ENCODE measurements around the gene ADAMTS17. TPM values are rescaled to one million over a fixed set of nuclear protein-coding genes. Genes with fewer than 3 reads are reported as not detected.

The ADAMTS17 gene
- total RNA-seq, 1 donor from 2014 or later: not detected

- no peak for DNase-seq (ENCODE audit: extremely low read depth, low read depth, low spot score)
Measured at GRCh38 chr15:100310513-100311153, 31.1 kb downstream of the ADAMTS17 start.

GRCh38 chr15:100310041-100310405, 31.8 kb downstream of the ADAMTS17 start:
- DNase-seq (ENCODE audit: extremely low read depth, low read depth, low spot score): no peak

- no peak for DNase-seq (ENCODE audit: extremely low read depth, low read depth, low spot score)
Measured at GRCh38 chr15:100309109-100310040, 32.4 kb downstream of the ADAMTS17 start.

- no peak for DNase-seq (ENCODE audit: extremely low read depth, low read depth, low spot score)
Measured at GRCh38 chr15:100308608-100309007, 33.2 kb downstream of the ADAMTS17 start.

GRCh38 chr15:100308213-100308600, 33.6 kb downstream of the ADAMTS17 start:
- DNase-seq (ENCODE audit: extremely low read depth, low read depth, low spot score): no peak

- DNase-seq (ENCODE audit: extremely low read depth, low read depth, low spot score): no peak
Measured at GRCh38 chr15:100307241-100308212, 34.2 kb downstream of the ADAMTS17 start.

GRCh38 chr15:100306098-100306497, 35.7 kb downstream of the ADAMTS17 start:
- DNase-seq (ENCODE audit: extremely low read depth, low read depth, low spot score): no peak

- DNase-seq (ENCODE audit: extremely low read depth, low read depth, low spot score): no peak
Measured at GRCh38 chr15:100301910-100302431, 39.8 kb downstream of the ADAMTS17 start.

- no peak for DNase-seq (ENCODE audit: extremely low read depth, low read depth, low spot score)
Measured at GRCh38 chr15:100298257-100298656, 43.5 kb downstream of the ADAMTS17 start.

GRCh38 chr15:100297812-100298211, 44.0 kb downstream of the ADAMTS17 start:
- no peak for DNase-seq (ENCODE audit: extremely low read depth, low read depth, low spot score)

GRCh38 chr15:100295939-100296565, 45.7 kb downstream of the ADAMTS17 start:
- DNase-seq (ENCODE audit: extremely low read depth, low read depth, low spot score): no peak

GRCh38 chr15:100292010-100292409, 49.8 kb downstream of the ADAMTS17 start:
- no peak for DNase-seq (ENCODE audit: extremely low read depth, low read depth, low spot score)

- no peak for DNase-seq (ENCODE audit: extremely low read depth, low read depth, low spot score)
Measured at GRCh38 chr15:100291106-100291505, 50.7 kb downstream of the ADAMTS17 start.

GRCh38 chr15:100285641-100286295, 56.0 kb downstream of the ADAMTS17 start:
- DNase-seq (ENCODE audit: extremely low read depth, low read depth, low spot score): no peak

- no peak for DNase-seq (ENCODE audit: extremely low read depth, low read depth, low spot score)
Measured at GRCh38 chr15:100284701-100285100, 57.1 kb downstream of the ADAMTS17 start.

- no peak for DNase-seq (ENCODE audit: extremely low read depth, low read depth, low spot score)
Measured at GRCh38 chr15:100284191-100284590, 57.6 kb downstream of the ADAMTS17 start.

GRCh38 chr15:100281096-100281917, 60.5 kb downstream of the ADAMTS17 start:
- no peak for DNase-seq (ENCODE audit: extremely low read depth, low read depth, low spot score)

- DNase-seq (ENCODE audit: extremely low read depth, low read depth, low spot score): no peak
Measured at GRCh38 chr15:100279849-100280248, 61.9 kb downstream of the ADAMTS17 start.

- DNase-seq (ENCODE audit: extremely low read depth, low read depth, low spot score): no peak
Measured at GRCh38 chr15:100279446-100279845, 62.3 kb downstream of the ADAMTS17 start.
